Urothelium cell line (cell line): ENCODE data around the gene AHNAK2.

Source experiments
- DNase-seq: peaks from one replicate; pipeline ENCODE4 v3.0.0; 2011; ENCODE audit warnings: low spot score, mixed read lengths
- FAIRE-seq: peaks from 2 replicates; lab custom pipeline; 2011; peaks lifted over from hg19 to GRCh38; lab: Jason Lieb, UNC

The AHNAK2 gene

DNA sequence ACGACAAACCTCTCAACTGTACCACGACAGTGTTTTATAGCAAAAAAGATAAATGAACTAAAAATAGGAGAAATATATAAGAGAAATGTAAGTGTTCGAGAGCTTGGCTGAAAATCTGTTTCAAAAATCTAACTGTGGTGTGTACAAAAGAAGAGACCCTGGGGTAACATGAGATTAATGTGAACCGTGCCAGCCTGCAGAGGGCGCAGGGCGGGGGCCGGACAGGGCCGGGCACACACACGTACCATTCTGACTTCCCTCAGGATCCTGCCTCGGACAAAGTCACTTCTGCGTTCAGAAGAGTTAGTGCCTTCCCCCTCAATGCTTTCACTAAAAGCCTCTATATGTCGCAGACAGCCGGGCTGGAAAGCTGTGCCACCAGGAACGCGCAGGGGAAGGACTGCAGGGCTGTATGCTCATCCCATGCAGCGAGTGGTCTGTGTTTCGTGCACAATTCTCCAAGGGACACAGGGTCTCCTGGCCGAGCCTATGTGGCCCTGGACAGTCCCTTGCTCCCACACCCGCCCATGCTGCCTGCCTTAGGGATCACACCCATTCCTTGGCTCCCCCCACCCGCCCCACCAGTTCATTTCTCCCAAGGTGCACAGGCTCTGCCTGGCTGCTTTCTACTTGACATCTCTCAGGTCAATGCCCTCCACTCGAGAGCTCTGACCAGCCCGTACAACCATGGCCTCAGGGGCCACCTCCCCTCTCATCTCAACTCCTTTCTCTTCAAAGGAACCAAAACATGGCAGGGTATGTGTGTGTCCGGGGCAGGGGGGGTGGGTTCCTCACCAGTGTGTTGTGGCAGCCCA, 34.2 kb upstream of the AHNAK2 start:
- FAIRE-seq, result no peak
- no peak for DNase-seq

DNA sequence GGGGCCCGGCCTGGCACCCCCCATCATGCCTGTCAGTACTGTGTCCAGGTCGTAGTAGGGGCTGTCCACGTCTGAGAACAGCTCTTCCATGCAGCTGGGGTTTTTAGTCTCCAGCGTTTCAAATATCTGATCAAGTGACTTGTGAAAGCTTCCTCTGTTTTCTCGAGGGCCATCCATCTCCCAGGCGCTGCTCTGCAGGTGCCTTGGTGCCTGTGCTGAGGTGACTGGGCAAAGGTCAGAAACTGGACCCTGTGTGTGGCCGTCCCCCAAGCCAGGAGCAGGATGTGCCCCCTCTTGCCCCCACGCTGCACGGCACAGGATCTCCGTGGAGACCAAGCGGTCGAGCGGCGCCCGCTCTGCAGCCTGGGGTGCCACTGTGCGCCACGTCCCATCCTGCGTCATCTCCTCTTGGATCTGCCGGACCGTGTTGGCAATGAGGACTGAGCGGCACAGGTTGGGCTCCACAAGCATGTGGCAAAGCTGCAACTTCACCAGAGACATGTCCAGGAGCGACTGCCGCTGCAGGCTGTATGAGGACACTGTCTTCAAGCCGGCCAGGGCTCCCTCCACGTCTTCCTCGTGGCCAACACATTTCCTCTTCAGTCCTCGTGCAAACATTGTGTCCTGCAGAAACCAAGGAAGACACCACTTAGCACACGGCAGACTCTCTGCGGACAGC, 33.3 kb upstream of the AHNAK2 start:
- no peak for DNase-seq
- FAIRE-seq, result no peak

DNA sequence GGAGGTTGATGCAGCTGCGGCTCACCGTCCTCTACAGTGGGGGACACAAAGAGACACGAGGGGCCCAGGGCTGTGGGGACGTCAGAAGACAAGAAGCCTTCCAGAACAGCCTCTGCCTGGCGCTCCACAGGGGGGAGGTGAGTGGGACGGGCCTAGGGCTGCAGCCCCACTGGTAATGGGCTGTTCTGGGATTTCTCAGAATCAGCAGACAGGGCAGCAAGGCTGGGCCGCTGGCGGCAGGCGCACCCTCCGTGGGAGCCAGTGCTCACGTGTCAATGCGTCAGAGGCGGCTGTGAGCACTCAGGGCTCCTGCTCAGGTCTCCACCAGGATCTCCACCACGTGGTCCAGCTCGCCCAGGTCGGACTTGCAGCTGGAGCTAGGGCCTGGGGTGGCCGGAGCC, 32.7 kb upstream of the AHNAK2 start:
- no peak for FAIRE-seq
- no peak for DNase-seq

DNA sequence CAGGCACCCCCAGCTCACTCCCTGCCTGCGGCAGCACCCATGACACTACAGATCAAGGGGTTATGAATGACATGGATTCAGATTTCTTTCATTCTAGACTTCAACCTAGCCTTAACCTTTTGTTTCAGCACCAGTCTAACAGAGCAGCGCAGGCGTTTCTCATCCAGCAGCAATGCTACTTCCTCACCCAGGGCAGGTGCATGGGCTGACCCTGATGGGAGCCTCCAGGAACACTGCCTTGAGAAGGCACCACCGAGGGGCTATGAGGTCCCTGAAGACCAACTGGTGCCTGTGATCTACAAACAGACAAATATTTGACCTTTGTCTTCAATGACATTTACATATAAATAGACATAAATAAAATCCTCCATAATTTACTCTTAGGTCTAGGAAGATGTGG, 31.9 kb upstream of the AHNAK2 start:
- no peak for FAIRE-seq

DNA sequence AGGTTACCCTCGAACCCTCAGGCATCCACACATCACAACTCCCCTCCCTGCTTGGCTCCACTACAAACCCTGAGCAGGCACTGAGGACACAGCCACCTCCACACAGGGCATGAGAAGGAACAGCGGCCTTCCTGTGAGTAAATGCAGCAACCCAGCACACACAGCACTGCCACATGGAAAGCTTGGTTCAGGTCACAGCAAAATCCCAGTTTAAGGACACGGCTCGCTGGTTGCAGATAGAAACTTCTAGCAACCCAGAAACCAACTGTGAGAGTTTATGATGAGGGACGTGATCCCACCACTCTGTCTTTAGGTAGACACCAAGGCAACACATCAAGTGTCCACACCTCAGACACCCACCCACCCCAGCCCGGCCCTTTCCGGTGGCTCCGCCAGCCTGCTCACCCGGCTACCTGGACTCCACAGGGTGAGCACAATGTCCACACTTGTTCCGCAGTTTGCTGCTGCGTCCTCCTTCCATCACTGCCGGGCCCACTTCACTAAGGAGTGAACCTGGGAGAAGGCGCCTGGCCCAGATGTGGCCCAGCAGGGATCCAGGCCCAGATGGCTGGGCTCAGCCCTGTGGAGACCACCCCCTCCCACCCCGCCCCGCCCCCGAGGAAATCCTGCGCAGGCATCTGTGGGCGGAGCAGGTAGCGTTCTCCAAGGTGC, 29.6 kb upstream of the AHNAK2 start:
- no peak for DNase-seq
- FAIRE-seq, result no peak

More for the DNA sequence above, 31.9 kb upstream of the AHNAK2 start:
- DNase-seq, result no peak

DNA sequence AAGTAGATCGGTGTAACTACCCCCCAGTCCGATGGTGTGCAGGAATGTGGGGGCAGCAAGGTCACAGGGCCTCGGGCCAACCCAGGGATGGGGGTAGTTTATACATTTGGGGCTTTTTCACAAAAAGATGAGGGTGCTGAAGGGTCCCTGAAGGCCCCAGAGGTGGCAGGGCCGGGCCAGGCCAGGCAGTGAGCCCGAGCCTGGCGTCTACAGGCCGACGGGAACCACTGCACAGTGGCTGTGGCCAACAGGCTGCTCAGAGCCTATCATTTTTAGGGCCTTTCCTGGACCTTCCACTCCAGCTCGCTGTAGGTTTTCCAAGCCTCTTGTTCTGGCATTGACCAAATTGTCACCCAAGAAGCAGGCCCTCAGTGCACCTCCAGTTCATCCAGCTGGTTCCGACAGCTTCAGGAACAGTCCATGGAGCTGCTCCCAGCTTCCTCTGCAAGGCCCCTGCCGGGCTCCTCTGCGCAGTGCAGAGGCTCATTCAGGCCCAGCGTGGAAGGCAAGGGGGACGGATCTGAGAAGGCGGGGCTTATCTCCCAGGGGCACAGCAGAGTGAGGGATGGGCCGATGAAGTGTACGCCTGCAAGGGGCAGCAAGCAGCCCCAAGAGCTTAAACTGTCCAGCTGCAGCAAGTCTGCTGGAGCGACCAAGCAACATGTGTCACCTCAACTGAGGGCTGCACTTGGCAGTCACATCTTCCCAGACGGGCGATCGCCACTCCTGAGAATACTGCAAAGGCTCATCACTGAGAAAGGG, 28.8 kb upstream of the AHNAK2 start:
- FAIRE-seq, result no peak
- no peak for DNase-seq

DNA sequence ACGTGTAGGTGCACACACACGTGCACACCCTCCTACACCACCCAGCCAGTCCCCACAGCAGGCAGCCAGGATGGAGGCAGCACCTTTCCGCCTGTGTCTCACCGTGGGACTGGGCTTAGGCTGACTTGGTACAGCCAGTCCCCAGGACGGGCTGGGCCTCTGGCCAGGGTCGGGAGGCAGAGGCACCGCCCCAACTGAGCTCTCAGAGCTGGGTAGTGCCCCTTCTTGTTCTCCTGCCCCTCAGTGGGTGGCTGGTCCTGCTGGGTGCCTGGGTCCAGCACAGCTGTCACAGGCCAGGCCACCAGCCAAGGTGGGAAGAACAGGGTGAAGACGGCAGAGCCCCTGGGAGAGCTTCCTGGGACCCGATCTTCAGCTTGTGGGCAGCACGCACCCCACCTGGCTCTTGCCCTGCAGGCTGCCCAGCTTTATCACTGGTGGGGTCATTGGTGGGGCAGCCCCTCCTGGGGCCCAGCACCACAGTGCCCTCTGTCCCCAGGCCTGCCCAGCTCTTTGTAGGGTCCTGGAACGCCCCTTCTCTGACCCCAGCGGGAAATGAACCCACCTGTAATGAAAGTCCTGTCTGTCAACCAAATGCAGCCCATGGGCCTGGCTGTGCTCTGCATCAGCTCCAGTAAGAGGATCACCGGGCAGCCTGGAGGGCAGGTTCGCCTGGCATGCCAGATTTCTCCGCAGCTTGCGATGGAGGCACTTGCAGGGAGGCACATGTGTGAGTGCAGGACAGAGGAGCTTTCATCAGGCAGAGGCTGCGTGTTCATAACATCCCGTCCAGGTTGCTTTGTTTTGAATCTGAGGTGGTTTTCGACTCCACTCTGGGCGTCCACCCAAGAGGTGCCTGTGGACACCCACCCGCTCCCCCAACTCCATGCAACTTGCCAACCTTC, 28.0 kb upstream of the AHNAK2 start:
- FAIRE-seq, result no peak
- no peak for DNase-seq

DNA sequence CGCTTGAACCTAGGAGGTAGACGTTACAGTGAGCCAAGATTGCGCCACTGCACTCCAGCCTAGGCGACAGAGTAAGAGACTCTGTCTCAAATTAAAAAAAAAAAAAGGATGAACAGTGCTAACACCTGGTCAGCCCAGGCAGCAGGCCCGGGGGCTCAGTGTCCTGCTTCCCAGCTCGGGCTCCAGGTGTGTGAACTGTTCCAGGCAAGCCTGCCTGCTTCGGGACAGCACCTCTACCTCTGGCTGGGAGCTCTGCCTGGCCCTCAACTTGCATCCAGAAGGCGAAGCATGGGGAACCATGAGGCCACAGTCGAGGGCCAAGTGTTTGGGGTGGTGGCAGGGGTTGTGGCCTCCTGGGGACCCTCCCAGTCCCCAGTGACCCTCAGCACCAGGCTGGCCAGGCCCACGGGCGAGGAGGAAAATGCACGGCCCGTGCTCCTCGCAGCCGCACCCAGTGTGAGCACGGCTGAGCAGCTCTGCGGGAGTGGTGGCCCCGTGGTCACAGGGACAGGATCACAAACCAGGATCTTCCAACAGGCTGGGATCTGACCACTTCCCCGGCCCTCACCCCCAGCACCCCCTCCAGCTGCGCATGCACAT, 27.3 kb upstream of the AHNAK2 start:
- DNase-seq (no peak), FAIRE-seq (no peak)

DNA sequence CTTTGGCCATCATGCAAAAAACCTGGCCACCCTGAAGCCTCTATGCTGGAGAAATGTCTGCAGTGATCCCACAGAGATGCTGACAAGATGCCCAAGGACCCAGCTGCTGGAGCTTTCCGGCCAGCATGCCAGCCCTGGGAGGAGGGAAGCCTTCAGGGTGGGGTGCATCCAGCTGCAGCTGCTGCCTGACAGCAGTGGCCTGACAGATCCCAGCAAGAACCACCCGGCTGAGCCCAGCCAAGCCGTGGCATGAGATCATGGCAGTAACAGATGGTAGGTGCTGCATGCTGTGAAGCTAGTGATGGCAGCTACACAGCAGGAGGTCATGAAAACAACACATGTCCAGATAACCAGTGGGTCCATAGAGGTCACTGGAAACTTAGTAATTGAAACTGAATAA, 21.2 kb upstream of the AHNAK2 start:
- DNase-seq (no peak), FAIRE-seq (no peak)

DNA sequence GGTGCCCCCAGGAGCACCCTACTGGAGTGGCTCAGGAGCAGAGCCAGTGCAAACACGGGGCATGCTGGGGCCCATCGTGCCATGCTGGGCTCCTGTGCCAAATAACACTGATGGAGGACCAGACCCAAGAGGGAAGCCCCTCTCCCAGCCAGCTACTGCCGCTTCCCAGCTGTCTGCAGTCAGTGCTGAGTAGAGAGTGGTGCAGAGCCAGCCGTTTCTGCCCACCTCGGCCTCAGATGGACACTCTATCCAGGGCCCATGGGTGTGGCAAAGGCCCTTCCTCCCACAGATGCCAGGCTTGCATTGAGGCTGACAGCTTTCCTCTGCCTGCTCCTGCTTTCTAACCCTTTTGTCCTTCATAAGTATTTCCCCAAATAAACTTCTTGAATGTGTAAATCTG, 20.6 kb upstream of the AHNAK2 start:
- FAIRE-seq, result no peak
- DNase-seq, result no peak

DNA sequence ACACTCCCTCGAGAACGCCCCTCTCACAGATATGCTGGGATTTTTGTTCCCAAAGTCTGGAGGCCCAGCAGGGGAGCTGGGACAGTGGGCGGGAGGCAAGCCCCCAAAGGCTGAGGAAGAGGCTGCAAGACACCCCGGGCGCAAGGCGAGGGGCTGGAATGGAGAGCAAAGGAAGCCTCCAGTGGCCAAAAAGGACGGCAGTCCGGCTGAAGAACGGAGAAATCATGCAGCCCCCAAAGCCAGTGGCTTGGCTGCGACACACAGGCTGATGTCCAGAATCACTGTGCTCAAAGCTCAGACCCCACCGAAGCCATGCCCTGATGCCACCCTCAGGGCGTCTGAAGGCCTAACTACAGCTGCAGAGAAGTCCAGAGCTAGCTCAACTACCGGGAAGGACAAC, 18.3 kb upstream of the AHNAK2 start:
- DNase-seq, result no peak
- FAIRE-seq, result no peak

DNA sequence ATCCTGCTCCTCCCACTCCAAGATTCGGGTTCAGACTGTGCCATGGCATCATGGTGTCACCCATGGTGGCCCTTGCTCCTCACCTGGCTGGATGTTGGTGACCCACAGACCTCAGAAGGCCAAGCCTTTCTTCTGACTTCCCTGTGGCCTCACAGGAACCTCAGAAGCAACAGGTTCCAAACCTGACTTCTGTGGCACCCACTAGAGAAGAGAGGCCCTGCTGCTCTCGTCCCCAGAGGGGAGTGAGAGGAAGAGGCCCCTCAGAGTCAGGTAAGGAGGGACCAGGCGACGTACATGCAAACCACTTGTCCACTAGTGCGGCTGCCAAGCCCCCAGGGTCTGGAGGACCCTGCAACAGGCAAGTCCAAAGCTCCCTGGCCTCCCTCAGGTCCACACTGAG, 17.9 kb upstream of the AHNAK2 start:
- FAIRE-seq, result no peak
- no peak for DNase-seq

DNA sequence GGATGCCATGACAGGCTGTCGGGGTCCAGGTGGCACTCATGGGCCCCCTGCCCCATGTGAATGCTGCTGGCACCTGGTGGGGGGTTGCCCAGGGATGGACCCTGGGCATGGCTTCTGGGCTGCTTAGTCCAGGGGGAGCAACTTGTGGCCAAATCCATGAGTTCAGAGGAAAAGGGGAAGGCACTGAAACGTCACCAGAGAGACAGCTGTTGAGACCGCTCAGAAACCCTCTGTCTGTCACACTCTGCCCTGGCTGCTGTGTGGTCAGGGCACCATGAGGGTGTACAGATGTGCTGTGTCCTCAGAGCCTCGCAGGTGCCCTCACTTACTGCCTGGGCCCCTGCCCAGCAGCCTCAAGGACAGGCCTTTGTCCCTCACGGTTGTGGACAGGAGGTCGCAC, 16.8 kb upstream of the AHNAK2 start:
- FAIRE-seq, result no peak
- no peak for DNase-seq

DNA sequence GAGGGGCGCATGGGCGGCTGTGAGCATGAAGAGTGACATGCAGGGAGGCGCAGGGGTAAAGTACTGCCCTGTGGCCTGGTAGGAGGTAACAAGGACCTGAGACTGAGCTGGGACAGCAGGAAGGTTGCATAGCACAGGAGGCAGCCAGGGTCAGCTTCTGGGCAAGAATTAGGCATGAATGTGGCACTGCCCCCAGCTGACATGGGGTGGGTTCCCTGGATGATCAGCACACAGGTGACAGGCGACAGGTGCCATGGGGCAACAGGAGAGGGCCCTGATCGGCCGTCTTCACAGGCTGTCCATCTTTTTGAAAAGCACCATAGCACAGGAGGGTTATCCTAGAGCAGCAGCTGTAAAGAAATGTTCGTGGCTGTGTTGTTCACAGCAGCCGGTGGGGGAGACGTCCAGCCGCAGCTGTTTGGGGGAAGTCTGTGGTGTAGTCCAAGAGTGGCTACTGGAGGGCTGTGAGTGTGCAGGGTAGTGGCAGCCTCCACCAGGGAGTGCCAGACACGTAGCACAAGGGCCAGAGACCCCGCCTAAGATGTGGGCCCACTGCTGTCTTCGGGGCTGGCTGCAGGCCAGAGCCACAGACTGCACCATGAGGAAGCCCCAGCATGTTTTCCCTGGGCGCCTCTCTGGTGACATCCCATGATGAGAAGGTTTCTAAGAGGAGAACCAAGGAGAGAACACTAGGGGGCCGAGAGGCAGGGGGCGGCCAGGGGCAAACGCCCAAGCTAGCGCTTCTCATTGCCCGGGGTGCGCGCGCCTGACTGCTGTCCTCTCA, 15.8 kb upstream of the AHNAK2 start:
- FAIRE-seq (no peak), DNase-seq (no peak)

DNA sequence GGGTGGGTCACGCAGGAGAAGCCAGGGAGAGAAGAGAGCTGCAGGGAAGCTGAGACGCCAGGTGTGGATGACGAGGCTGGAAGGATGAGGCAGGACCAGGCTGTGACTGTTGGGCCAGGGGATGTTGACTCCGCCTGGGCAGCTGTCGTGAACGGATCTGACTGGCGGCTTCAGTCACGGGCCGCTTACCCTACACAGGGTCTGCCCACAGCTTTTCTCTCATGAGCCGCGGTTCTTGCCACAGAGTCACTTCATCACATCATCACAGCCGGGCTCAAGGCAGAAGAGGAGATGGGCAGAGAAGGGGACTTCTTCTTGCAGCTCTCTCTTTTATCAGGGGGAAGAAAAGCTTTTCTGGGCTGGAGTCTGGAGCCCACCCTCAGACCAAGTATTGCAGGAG, 15.1 kb upstream of the AHNAK2 start:
- no peak for FAIRE-seq
- DNase-seq, result no peak

DNA sequence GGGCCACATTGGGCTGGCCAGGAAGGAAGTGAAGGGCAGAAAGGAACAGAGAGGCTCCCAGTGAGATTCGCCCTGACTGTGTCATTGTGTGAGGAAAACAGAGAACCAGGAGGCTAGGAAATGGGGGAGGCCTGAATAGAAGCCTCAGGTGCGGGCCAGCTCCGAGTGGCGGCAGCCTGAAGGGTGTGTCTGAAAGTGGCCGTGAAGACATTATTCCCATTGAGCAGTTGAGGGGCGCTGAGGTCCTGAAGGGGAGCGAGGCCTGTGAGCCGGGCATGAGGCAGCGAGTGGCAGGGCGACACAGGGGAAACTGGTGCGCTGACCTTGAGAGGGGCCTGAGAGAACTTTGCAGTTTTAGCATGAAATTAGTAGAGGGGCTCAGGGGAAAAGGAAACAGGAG, 14.3 kb upstream of the AHNAK2 start:
- FAIRE-seq (no peak), DNase-seq (no peak)

DNA sequence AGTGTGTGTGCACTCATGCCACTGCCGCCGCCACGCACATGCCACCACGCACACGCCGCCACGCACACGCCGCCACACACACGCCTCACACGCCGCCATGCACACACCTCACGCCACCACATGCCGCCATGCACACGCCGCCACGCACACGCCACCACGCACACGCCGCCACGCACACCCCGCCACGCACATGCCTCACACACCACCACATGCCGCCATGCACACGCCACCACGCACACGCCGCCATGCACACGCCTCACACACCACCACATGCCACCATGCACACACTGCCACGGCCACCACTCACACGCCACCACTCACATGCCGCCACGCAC, 13.7 kb upstream of the AHNAK2 start:
- DNase-seq, result no peak
- no peak for FAIRE-seq

DNA sequence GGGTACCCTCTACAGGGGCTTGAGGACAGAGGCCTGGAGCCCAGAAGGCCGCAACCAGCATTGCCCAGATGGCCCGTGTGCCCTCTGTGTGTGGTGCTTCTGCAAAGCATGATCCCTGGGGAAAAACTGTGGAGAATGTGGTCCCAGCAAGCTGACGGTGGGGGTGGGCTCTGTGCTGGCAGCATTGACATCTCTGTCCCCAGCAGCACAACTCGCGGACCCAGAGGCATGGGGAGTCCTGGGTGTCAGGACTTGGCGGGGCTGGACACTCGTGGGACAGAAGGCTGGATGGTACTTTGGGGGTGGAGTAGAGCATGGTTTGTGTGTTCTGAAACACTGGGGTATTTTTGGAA, 11.8 kb upstream of the AHNAK2 start:
- no peak for FAIRE-seq
- DNase-seq, result no peak

DNA sequence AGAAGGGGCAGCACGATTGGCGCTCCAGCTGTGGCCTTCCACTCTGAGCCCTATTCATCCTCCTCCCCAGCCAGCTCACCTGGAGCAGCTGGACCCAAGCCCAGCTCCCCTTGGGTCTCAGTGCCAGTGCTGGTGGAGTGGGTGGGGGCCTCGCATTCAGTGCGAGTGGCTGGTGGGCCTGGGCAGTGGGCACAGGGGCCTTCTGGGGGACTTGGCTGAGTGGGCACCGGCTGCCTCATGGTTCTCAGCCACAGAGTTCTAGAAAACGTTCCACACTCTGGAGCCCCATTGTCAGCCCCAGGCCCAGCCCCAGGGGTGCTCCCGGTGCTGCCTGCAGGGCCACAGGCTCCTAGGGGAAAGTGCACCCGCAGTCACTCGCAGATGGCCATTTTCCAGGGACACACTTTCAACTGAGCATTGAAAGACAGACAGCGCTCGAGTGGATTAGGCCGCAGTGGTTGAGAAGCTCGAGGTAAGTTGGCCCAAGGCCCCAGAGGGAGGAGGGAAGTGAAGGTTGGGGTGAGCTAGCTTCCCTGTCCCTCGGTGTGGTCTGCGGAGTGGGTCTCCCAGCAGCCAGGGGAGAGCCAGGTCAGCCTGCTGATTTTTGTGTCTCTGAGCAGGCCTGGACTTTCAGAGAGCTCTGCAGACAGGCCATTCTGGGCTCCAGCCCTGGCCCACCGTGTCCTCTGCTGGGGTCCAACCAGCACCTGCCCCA, 11.2 kb upstream of the AHNAK2 start:
- DNase-seq (no peak), FAIRE-seq (no peak)
